Neural crest cell (in vitro differentiated cells): Measurements from ENCODE around the gene RABGEF1. TPM values are rescaled to one million over a fixed set of nuclear protein-coding genes. Genes with fewer than 3 reads are reported as not detected.
"Not testable (repeated sequence)": the region's sequence is repeated elsewhere in the genome, so short reads cannot be mapped to it uniquely, and the experiment has no call there.

Experiments used
- DNase-seq: peaks from one replicate; pipeline ENCODE4 v3.0.0; 2021; ENCODE audit warnings: low read depth, mixed read lengths, low spot score
- H3K27ac Mint-ChIP-seq: one replicate; pipeline ENCODE4 v1.8.0; 2021; ENCODE audit warnings: mild to moderate bottlenecking, mixed read lengths; ENCODE audit not compliant: unreplicated experiment
- H3K27me3 Mint-ChIP-seq: 2 replicates; pipeline ENCODE4 v1.8.0; 2021; ENCODE audit warnings: low read depth, mild to moderate bottlenecking, mixed read lengths
- H3K36me3 Mint-ChIP-seq: 2 replicates; pipeline ENCODE4 v1.8.0; 2021; ENCODE audit warnings: low read depth, mild to moderate bottlenecking, mixed read lengths
- H3K4me1 Mint-ChIP-seq: 2 replicates; pipeline ENCODE4 v1.8.0; 2021; ENCODE audit warnings: mixed read lengths
- H3K4me3 Mint-ChIP-seq: one replicate; pipeline ENCODE4 v1.8.0; 2021; ENCODE audit warnings: mild to moderate bottlenecking, mixed read lengths
- H3K9me3 Mint-ChIP-seq: 2 replicates; pipeline ENCODE4 v1.8.0; 2021; ENCODE audit warnings: mixed read lengths
- CTCF ChIP-seq: fragments of 200-600 bp; sonication (generic); conservative IDR thresholded peaks from 2 replicates; pipeline ENCODE4 v1.5.0; 2021; ENCODE audit warnings: antibody characterized with exemption, mild to moderate bottlenecking
- total RNA-seq: library from RNA; stranded (reverse); gene quantifications from 2 replicates; pipeline ENCODE4 v1.2.1, GENCODE V29; 2021

RABGEF1 gene
- total RNA-seq, 1 donor from 2014 or later: 17.7 TPM

- H3K27ac Mint-ChIP-seq, H3K9me3 Mint-ChIP-seq: not testable (repeated sequence)
These were observed 24.9 kb downstream of the RABGEF1 start for GRCh38 chr7:66765322-66766025.

GRCh38 chr7:66766041-66766440 lies 25.5 kb downstream of the RABGEF1 start:
- no peak overlapping the region for H3K27ac Mint-ChIP-seq
- H3K9me3 Mint-ChIP-seq: peaks cover 2% of the 10 kb centered on the region
- no peak for TF ChIP-seq CTCF
- peaks cover 5% of the 10 kb centered on the region for H3K4me1 Mint-ChIP-seq
- H3K4me3 Mint-ChIP-seq: no peak overlapping the region
- DNase-seq: no peak
- H3K36me3 Mint-ChIP-seq: peaks cover 13% of the 10 kb centered on the region
- no peaks in the 10 kb centered on the region for H3K27me3 Mint-ChIP-seq

More at GRCh38 chr7:66765322-66766025, 24.9 kb downstream of the RABGEF1 start:
- H3K36me3 Mint-ChIP-seq: peaks cover 13% of the 10 kb centered on the region
- not testable (repeated sequence) for DNase-seq, H3K4me1 Mint-ChIP-seq, H3K4me3 Mint-ChIP-seq, H3K27me3 Mint-ChIP-seq

- not testable (repeated sequence) for H3K4me3 Mint-ChIP-seq, H3K27ac Mint-ChIP-seq, H3K27me3 Mint-ChIP-seq, H3K9me3 Mint-ChIP-seq, DNase-seq
- Mint-ChIP-seq H3K4me1 (peaks cover 13% of the 10 kb centered on the region), H3K36me3 (peaks cover 13% of the 10 kb centered on the region)
These were observed 27.0 kb downstream of the RABGEF1 start for GRCh38 chr7:66767486-66767885.

- Mint-ChIP-seq H3K9me3 (no peaks in the 10 kb centered on the region), H3K4me1 (peaks cover 13% of the 10 kb centered on the region), H3K27ac (no peak overlapping the region), H3K36me3 (peaks cover 5% of the 10 kb centered on the region), H3K4me3 (no peak overlapping the region), H3K27me3 (no peaks in the 10 kb centered on the region)
- no peak for DNase-seq
- TF ChIP-seq CTCF: no peak
These were observed 28.6 kb downstream of the RABGEF1 start for GRCh38 chr7:66768865-66769832.

- no peak for TF ChIP-seq CTCF
- Mint-ChIP-seq H3K27ac (no peak overlapping the region), H3K4me1 (peaks cover 13% of the 10 kb centered on the region), H3K36me3 (no peaks in the 10 kb centered on the region), H3K9me3 (no peaks in the 10 kb centered on the region), H3K4me3 (no peak overlapping the region), H3K27me3 (no peaks in the 10 kb centered on the region)
- DNase-seq: no peak
These were observed 29.4 kb downstream of the RABGEF1 start for GRCh38 chr7:66769833-66770512.

- no peak for TF ChIP-seq CTCF
- no peak for DNase-seq
- no peaks in the 10 kb centered on the region for H3K9me3 Mint-ChIP-seq
- peaks cover 13% of the 10 kb centered on the region for H3K4me1 Mint-ChIP-seq
- H3K27me3 Mint-ChIP-seq: no peaks in the 10 kb centered on the region
- no peak overlapping the region for H3K4me3 Mint-ChIP-seq
- peaks cover 5% of the 10 kb centered on the region for H3K36me3 Mint-ChIP-seq
- no peak overlapping the region for H3K27ac Mint-ChIP-seq
These were observed 31.3 kb downstream of the RABGEF1 start for GRCh38 chr7:66771795-66772194.

- not testable (repeated sequence) for H3K36me3 Mint-ChIP-seq, H3K27ac Mint-ChIP-seq, DNase-seq, H3K27me3 Mint-ChIP-seq, H3K9me3 Mint-ChIP-seq, H3K4me3 Mint-ChIP-seq
- H3K4me1 Mint-ChIP-seq: peaks cover 13% of the 10 kb centered on the region
These were observed 33.2 kb downstream of the RABGEF1 start for GRCh38 chr7:66773744-66774143.
